Liver (tissue), 9 donors: ENCODE data around the gene TGM6. TPM values are rescaled to one million over a fixed set of nuclear protein-coding genes. Genes with fewer than 3 reads are reported as not detected.

Experiments
- DNase-seq: peaks from one replicate; pipeline ENCODE4 v3.0.0-alpha.2; 2017; ENCODE audit warnings: low spot score
- H3K27ac ChIP-seq, 2 donors: one replicate each; pipeline ENCODE4 v1.7.0; 2013; ENCODE audit warnings: inconsistent platforms in 2 of 2, low read length in 2 of 2, control low read depth in 1 of 2, low read depth in 1 of 2, mild to moderate bottlenecking in 1 of 2
- H3K27me3 ChIP-seq, 4 donors: one replicate each; pipeline versions ENCODE4 v1.6.1 to v1.7.0; 2013; ENCODE audit warnings: low read length in 3 of 4, inconsistent platforms in 1 of 4, mild to moderate bottlenecking in 1 of 4, moderate library complexity in 1 of 4; ENCODE audit not compliant: control insufficient read depth in 4 of 4, insufficient read depth in 4 of 4
- H3K36me3 ChIP-seq, 4 donors: one replicate each; pipeline versions ENCODE4 v1.6.1 to v1.7.0; 2013; ENCODE audit warnings: low read length in 3 of 4, mild to moderate bottlenecking in 3 of 4, low read depth in 1 of 4, moderate library complexity in 1 of 4; ENCODE audit not compliant: control insufficient read depth in 4 of 4, insufficient read depth in 3 of 4
- H3K4me1 ChIP-seq, 4 donors: one replicate each; pipeline versions ENCODE4 v1.6.1 to v1.7.0; 2013; ENCODE audit warnings: low read length in 3 of 4, mild to moderate bottlenecking in 3 of 4, moderate library complexity in 1 of 4; ENCODE audit not compliant: control insufficient read depth in 4 of 4, insufficient read depth in 4 of 4
- H3K4me3 ChIP-seq, 3 donors: one replicate each; pipeline versions ENCODE4 v1.6.1 to v1.7.0; 2013; ENCODE audit warnings: low read length in 3 of 3, control low read depth in 1 of 3, low read depth in 1 of 3, mild to moderate bottlenecking in 1 of 3
- H3K9ac ChIP-seq, 2 donors: one replicate each; pipeline ENCODE4 v1.7.0; 2013; ENCODE audit warnings: low read length in 2 of 2, mild to moderate bottlenecking in 2 of 2, moderate library complexity in 2 of 2, control low read depth in 1 of 2, low read depth in 1 of 2
- H3K9me3 ChIP-seq, 4 donors: one replicate each; pipeline versions ENCODE4 v1.6.1 to v1.7.0; 2013; ENCODE audit warnings: low read length in 3 of 4; ENCODE audit not compliant: control insufficient read depth in 4 of 4
- ATF3 ChIP-seq: IDR thresholded peaks from 2 replicates; pipeline ENCODE4 v1.6.1; 2016; ENCODE audit warnings: antibody characterized with exemption
- EGR1 ChIP-seq, 2 donors: IDR thresholded peaks; 2 replicates each; pipeline ENCODE4 v1.6.1; 2016 to 2018; ENCODE audit warnings: antibody characterized with exemption in 2 of 2, low read depth in 2 of 2
- FOXA1 ChIP-seq: IDR thresholded peaks from 2 replicates; pipeline ENCODE4 v1.6.1; 2016; ENCODE audit warnings: antibody characterized with exemption
- FOXA2 ChIP-seq: IDR thresholded peaks from 2 replicates; pipeline ENCODE4 v1.6.1; 2016; ENCODE audit warnings: antibody characterized with exemption
- GABPA ChIP-seq, 2 donors: IDR thresholded peaks in 1 of 2; conservative IDR thresholded peaks in 1 of 2; 2 replicates each; pipeline ENCODE4 v1.6.1; 2016; ENCODE audit warnings: antibody characterized with exemption in 2 of 2, mild to moderate bottlenecking in 1 of 2, moderate library complexity in 1 of 2
- HNF4A ChIP-seq, 2 donors: conservative IDR thresholded peaks; 2 replicates each; pipeline ENCODE4 v1.6.1; 2016; ENCODE audit warnings: antibody characterized with exemption in 2 of 2, mild to moderate bottlenecking in 2 of 2
- JUND ChIP-seq, 2 donors: IDR thresholded peaks; 2 replicates each; pipeline ENCODE4 v1.6.1; 2016; ENCODE audit warnings: antibody characterized with exemption in 2 of 2
- NR2F2 ChIP-seq: IDR thresholded peaks from 2 replicates; pipeline ENCODE4 v1.6.1; 2016; ENCODE audit warnings: antibody characterized with exemption
- RAD21 ChIP-seq, 2 donors: IDR thresholded peaks; 2 replicates each; pipeline ENCODE4 v1.6.1; 2016; ENCODE audit warnings: antibody characterized with exemption in 2 of 2, mild to moderate bottlenecking in 2 of 2
- RXRA ChIP-seq, 2 donors: IDR thresholded peaks; 2 replicates each; pipeline ENCODE4 v1.6.1; 2017 to 2018; ENCODE audit warnings: antibody characterized with exemption in 2 of 2, mild to moderate bottlenecking in 1 of 2
- SP1 ChIP-seq: IDR thresholded peaks from 2 replicates; pipeline ENCODE4 v1.6.1; 2018; ENCODE audit warnings: antibody characterized with exemption, mild to moderate bottlenecking
- TAF1 ChIP-seq: conservative IDR thresholded peaks from 2 replicates; pipeline ENCODE4 v1.6.1; 2016; ENCODE audit warnings: antibody characterized with exemption, mild to moderate bottlenecking
- WGBS: extraction: QIAGEN DNeasy Blood & Tissue Kit; methylation state at CpG from one replicate; pipeline ENCODE4 v1.1.7; 2013; 5-methylcytosine and 5-hydroxymethylcytosine counted together
- polyA plus RNA-seq, 2 donors: library from polyadenylated mRNA; stranded (reverse) in 1 of 2; unstranded in 1 of 2; fragments of 200-250 nt in 1 of 2; fragments of >200 nt in 1 of 2; fragmentation: Nextera tagmentation in 1 of 2; extraction: Ambion mirVana in 1 of 2; gene quantifications; one replicate each; pipeline versions ENCODE4 v1.2.1 to v1.2.3, GENCODE V29; 2013 to 2015
- total RNA-seq, 2 donors: library from RNA; depleted of rRNA; stranded (reverse); fragments of >200 nt; gene quantifications; one replicate each; pipeline ENCODE4 v1.2.3, GENCODE V29; 2014
- TF ChIP-seq, protein P1 (sequence below): IDR thresholded peaks from 2 replicates; pipeline ENCODE4 v1.6.1; 2016; ENCODE audit warnings: antibody characterized with exemption, mild to moderate bottlenecking
- TF ChIP-seq, protein P2 (sequence below): IDR thresholded peaks from 2 replicates; pipeline ENCODE4 v1.6.1; 2016; ENCODE audit warnings: antibody characterized with exemption
- donor health status: healthy.
- donor health status: healthy.
- donor health status: healthy.
- donor health status: healthy.
- donor health status: healthy.

Gene TGM6
- total and polyA plus RNA-seq, 4 donors = not detected

DNA sequence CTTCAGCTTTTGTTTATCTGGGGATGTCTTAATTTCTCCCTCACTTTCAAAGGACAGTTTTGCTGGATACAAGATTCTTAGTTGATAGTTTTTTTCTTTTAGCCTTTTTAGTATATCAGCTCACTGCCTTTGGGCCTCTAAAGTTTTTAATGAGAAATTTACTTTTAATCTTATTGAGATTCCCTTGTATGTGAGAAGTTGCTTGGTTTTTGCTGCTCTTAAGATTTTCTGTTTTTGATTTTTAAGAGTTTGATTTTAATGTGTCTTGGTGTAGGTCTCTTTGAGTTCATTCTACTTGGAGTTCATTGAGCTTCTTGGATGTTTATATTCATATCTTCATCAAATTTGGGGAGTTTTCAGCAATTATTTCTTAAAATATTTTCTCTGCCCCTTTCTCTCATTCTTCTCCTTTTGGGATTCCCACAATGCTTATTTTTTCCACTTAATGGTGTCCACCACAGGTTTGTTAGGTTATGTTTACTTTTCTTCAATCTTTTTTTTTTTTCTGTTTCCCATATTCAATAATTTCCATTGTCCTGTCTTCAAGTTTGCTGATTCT lies 19.6 kb upstream of the TGM6 start:
- Histone ChIP-seq H3K36me3 (no peaks in the 10 kb centered on the region), H3K9ac (no peak overlapping the region), H3K4me1 (no peaks in the 10 kb centered on the region), H3K27ac (no peak overlapping the region), H3K27me3 (no peaks in the 10 kb centered on the region), H3K9me3 (peaks cover 0 to 3% (median under 1%) of the 10 kb centered on the region in 4 donors), H3K4me3 (no peak overlapping the region)
- no peak for DNase-seq
- TF ChIP-seq, protein P1, sequence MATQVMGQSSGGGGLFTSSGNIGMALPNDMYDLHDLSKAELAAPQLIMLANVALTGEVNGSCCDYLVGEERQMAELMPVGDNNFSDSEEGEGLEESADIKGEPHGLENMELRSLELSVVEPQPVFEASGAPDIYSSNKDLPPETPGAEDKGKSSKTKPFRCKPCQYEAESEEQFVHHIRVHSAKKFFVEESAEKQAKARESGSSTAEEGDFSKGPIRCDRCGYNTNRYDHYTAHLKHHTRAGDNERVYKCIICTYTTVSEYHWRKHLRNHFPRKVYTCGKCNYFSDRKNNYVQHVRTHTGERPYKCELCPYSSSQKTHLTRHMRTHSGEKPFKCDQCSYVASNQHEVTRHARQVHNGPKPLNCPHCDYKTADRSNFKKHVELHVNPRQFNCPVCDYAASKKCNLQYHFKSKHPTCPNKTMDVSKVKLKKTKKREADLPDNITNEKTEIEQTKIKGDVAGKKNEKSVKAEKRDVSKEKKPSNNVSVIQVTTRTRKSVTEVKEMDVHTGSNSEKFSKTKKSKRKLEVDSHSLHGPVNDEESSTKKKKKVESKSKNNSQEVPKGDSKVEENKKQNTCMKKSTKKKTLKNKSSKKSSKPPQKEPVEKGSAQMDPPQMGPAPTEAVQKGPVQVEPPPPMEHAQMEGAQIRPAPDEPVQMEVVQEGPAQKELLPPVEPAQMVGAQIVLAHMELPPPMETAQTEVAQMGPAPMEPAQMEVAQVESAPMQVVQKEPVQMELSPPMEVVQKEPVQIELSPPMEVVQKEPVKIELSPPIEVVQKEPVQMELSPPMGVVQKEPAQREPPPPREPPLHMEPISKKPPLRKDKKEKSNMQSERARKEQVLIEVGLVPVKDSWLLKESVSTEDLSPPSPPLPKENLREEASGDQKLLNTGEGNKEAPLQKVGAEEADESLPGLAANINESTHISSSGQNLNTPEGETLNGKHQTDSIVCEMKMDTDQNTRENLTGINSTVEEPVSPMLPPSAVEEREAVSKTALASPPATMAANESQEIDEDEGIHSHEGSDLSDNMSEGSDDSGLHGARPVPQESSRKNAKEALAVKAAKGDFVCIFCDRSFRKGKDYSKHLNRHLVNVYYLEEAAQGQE = no peak
- no peak for TF ChIP-seq EGR1 (IDR thresholded peaks at IDR 0.05; ENCODE audit: low read depth in 2 of 2)
- no peak for TF ChIP-seq RXRA (IDR thresholded peaks at IDR 0.05)
- TF ChIP-seq ATF3 = no peak
- TF ChIP-seq HNF4A (conservative IDR thresholded peaks at IDR 0.05) = no peak
- no peak for TF ChIP-seq SP1
- no peak for TF ChIP-seq FOXA2
- TF ChIP-seq RAD21 (IDR thresholded peaks at IDR 0.05) = no peak
- TF ChIP-seq, protein P2, sequence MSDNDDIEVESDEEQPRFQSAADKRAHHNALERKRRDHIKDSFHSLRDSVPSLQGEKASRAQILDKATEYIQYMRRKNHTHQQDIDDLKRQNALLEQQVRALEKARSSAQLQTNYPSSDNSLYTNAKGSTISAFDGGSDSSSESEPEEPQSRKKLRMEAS = no peak

- Histone ChIP-seq H3K27me3 (peaks cover 0 to 2% (median 0%) of the 10 kb centered on the region in 4 donors), H3K9me3 (peaks cover 0 to 3% (median under 1%) of the 10 kb centered on the region in 4 donors), H3K4me3 (no peak overlapping the region), H3K36me3 (no peaks in the 10 kb centered on the region), H3K27ac (no peak overlapping the region), H3K4me1 (no peaks in the 10 kb centered on the region), H3K9ac (no peak overlapping the region)
- WGBS = 87% methylated on average over 2 of the region's 2 CpGs
- DNase-seq = no peak
- no peak for TF ChIP-seq HNF4A (conservative IDR thresholded peaks at IDR 0.05)
- no peak for TF ChIP-seq TAF1
- no peak for TF ChIP-seq GABPA (IDR thresholded peaks at IDR 0.05 in 1 of 2, conservative IDR thresholded peaks at IDR 0.05 in 1 of 2)
- no peak for TF ChIP-seq SP1
- no peak for TF ChIP-seq FOXA1
- TF ChIP-seq NR2F2 = no peak
- TF ChIP-seq ATF3 = no peak
- no peak for TF ChIP-seq FOXA2
- TF ChIP-seq JUND (IDR thresholded peaks at IDR 0.05) = no peak
- no peak for TF ChIP-seq RAD21 (IDR thresholded peaks at IDR 0.05)
- TF ChIP-seq, protein P1 = no peak
Observed at GRCh38 chr20:2363187-2363586, 17.5 kb upstream of the TGM6 start.
